ENCODE measurements around the gene MPEG1. TPM values are rescaled to one million over a fixed set of nuclear protein-coding genes. Genes with fewer than 3 reads are reported as not detected.

MPEG1 gene
- total and polyA plus RNA-seq, 4 donors, result 3.2 to 27.2 (median 16.9) TPM

DNA sequence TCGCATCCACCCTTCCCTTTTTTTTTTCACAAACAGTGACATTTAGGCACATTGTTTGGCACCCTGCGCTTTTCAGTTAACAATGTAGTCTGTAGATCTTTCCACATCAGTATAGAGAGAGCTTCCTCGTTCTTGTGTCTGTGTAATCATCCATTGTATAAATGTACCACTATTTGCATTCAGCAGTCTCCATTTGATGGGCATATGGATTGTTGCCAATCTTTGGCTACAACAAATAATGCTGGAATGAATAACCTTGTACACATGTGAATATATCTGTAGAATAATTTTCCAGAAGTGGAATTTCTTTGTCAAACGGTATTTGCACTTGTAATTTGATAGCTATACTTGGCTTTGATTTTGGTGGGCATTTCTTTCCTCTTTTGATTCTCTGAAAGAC lies 17.1 kb downstream of the MPEG1 start:
- Histone ChIP-seq H3K27ac (ENCODE audit: low read depth in 1 of 2, low read length in 2 of 2) (no peak overlapping the region), H3K9me3 (ENCODE audit: control insufficient read depth in 4 of 4, low read length in 3 of 4) (no peaks in the 10 kb centered on the region), H3K9ac (ENCODE audit: low read depth in 1 of 2, low read length in 2 of 2) (no peak overlapping the region), H3K27me3 (ENCODE audit: control insufficient read depth in 4 of 4, insufficient read depth in 4 of 4, low read length in 3 of 4) (no peaks in the 10 kb centered on the region), H3K4me1 (ENCODE audit: control insufficient read depth in 4 of 4, insufficient read depth in 4 of 4, low read length in 3 of 4) (peaks cover 9 to 34% (median 21%) of the 10 kb centered on the region in 4 donors), H3K4me3 (ENCODE audit: low read depth in 1 of 3, low read length in 3 of 3) (no peak overlapping the region), H3K36me3 (ENCODE audit: control insufficient read depth in 4 of 4, insufficient read depth in 3 of 4, low read depth in 1 of 4, low read length in 3 of 4) (peaks cover 6 to 52% (median 33%) of the 10 kb centered on the region in 4 donors)
- DNase-seq (ENCODE audit: low spot score), result no peak
- WGBS, result 89% methylated on average over 4 of the region's 4 CpGs
- no peak for TF ChIP-seq SP1 (IDR thresholded peaks at IDR 0.05)

DNA sequence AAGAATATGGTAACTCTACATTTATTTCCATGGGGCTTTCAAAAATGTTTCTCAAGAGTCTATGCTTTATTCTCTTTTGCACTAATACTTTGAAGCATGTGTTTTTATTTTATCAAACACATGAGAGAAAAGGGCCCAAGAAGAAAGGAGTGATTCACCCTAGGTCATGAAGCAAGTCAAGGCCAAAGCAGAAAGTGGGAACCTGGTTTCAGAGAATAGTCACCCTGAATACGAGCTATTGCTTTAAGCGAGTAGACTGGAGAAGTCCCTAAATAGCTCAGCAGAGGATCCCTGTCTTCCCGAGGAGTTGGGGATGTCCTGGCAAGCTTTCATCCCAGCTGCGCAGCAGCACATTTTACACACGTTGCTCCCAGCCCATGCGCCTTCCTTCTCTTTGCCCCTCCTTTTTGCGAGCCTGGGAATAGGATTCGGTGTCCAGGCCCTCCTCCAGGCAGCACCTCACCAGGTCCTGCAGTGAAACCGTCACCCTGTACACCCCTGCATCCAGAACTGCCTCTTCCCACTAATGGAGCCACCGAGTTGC lies 19.1 kb downstream of the MPEG1 start:
- TF ChIP-seq EGR1 (IDR thresholded peaks at IDR 0.05; ENCODE audit: low read depth in 2 of 2) (no peak), FOXA2 (IDR thresholded peaks at IDR 0.05) (no peak), HNF4G (IDR thresholded peaks at IDR 0.05) (no peak), FOXA1 (IDR thresholded peaks at IDR 0.05) (no peak), RXRA (IDR thresholded peaks at IDR 0.05) (no peak), GABPA (IDR thresholded peaks at IDR 0.05 in 1 of 2, conservative IDR thresholded peaks at IDR 0.05 in 1 of 2) (no peak), JUND (IDR thresholded peaks at IDR 0.05) (no peak), YY1 (IDR thresholded peaks at IDR 0.05) (no peak), RAD21 (IDR thresholded peaks at IDR 0.05) (no peak), HNF4A (conservative IDR thresholded peaks at IDR 0.05) (no peak), SP1 (IDR thresholded peaks at IDR 0.05) (no peak)
- TF ChIP-seq, protein P1, sequence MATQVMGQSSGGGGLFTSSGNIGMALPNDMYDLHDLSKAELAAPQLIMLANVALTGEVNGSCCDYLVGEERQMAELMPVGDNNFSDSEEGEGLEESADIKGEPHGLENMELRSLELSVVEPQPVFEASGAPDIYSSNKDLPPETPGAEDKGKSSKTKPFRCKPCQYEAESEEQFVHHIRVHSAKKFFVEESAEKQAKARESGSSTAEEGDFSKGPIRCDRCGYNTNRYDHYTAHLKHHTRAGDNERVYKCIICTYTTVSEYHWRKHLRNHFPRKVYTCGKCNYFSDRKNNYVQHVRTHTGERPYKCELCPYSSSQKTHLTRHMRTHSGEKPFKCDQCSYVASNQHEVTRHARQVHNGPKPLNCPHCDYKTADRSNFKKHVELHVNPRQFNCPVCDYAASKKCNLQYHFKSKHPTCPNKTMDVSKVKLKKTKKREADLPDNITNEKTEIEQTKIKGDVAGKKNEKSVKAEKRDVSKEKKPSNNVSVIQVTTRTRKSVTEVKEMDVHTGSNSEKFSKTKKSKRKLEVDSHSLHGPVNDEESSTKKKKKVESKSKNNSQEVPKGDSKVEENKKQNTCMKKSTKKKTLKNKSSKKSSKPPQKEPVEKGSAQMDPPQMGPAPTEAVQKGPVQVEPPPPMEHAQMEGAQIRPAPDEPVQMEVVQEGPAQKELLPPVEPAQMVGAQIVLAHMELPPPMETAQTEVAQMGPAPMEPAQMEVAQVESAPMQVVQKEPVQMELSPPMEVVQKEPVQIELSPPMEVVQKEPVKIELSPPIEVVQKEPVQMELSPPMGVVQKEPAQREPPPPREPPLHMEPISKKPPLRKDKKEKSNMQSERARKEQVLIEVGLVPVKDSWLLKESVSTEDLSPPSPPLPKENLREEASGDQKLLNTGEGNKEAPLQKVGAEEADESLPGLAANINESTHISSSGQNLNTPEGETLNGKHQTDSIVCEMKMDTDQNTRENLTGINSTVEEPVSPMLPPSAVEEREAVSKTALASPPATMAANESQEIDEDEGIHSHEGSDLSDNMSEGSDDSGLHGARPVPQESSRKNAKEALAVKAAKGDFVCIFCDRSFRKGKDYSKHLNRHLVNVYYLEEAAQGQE (IDR thresholded peaks at IDR 0.05), result no peak
- TF ChIP-seq, protein P2, sequence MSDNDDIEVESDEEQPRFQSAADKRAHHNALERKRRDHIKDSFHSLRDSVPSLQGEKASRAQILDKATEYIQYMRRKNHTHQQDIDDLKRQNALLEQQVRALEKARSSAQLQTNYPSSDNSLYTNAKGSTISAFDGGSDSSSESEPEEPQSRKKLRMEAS (IDR thresholded peaks at IDR 0.05), result no peak
- TF ChIP-seq, protein P3, sequence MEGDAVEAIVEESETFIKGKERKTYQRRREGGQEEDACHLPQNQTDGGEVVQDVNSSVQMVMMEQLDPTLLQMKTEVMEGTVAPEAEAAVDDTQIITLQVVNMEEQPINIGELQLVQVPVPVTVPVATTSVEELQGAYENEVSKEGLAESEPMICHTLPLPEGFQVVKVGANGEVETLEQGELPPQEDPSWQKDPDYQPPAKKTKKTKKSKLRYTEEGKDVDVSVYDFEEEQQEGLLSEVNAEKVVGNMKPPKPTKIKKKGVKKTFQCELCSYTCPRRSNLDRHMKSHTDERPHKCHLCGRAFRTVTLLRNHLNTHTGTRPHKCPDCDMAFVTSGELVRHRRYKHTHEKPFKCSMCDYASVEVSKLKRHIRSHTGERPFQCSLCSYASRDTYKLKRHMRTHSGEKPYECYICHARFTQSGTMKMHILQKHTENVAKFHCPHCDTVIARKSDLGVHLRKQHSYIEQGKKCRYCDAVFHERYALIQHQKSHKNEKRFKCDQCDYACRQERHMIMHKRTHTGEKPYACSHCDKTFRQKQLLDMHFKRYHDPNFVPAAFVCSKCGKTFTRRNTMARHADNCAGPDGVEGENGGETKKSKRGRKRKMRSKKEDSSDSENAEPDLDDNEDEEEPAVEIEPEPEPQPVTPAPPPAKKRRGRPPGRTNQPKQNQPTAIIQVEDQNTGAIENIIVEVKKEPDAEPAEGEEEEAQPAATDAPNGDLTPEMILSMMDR (IDR thresholded peaks at IDR 0.05; ENCODE audit: low read depth, low read length, missing input control), result no peak
- 96% methylated on average over 10 of the region's 10 CpGs for WGBS
- no peak overlapping the region for H3K4me3 ChIP-seq (ENCODE audit: low read depth in 1 of 3, low read length in 3 of 3)
- no peak overlapping the region for H3K9ac ChIP-seq (ENCODE audit: low read depth in 1 of 2, low read length in 2 of 2)
- H3K4me1 ChIP-seq (ENCODE audit: control insufficient read depth in 4 of 4, insufficient read depth in 4 of 4, low read length in 3 of 4), result peaks cover 10 to 46% (median 34%) of the 10 kb centered on the region in 4 donors
- peaks cover 6 to 50% (median 29%) of the 10 kb centered on the region in 4 donors for H3K36me3 ChIP-seq (ENCODE audit: control insufficient read depth in 4 of 4, insufficient read depth in 3 of 4, low read depth in 1 of 4, low read length in 3 of 4)
- no peaks in the 10 kb centered on the region for H3K9me3 ChIP-seq (ENCODE audit: control insufficient read depth in 4 of 4, low read length in 3 of 4)
- DNase-seq (ENCODE audit: low spot score), result no peak
- H3K27ac ChIP-seq (ENCODE audit: low read depth in 1 of 2, low read length in 2 of 2), result no peak overlapping the region
- H3K27me3 ChIP-seq (ENCODE audit: control insufficient read depth in 4 of 4, insufficient read depth in 4 of 4, low read length in 3 of 4), result no peaks in the 10 kb centered on the region

Data from liver (tissue), 9 donors.